HG03039 (cell line): ENCODE measurements around the gene ABRAXAS1.

Experiments
- ATAC-seq: cut with Tn5 transposase; IDR thresholded peaks from one replicate; pipeline ENCODE4 v1.9.1; 2021; ENCODE audit warnings: mild to moderate bottlenecking, moderate library complexity; ENCODE audit not compliant: unreplicated experiment

The ABRAXAS1 gene

DNA sequence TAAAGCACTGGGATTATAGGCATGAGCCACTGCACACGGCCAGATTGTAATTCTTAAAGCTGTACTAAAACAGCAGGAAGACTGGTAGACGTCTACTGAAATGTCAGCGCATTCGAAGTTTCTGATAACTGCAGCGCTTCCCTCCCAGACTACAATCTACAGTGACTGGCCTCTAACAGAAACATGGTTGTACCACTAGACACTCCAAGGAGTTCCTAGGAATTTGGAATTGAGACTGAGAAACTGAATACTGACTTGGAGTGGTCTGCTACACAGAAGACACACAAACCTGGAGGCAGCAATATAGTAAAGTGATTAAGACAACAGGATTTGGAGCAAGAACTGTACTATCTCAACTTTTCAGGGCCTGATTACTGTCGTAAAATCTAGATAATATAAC is 30.2 kb downstream of the ABRAXAS1 start:
- no peak for ATAC-seq

DNA sequence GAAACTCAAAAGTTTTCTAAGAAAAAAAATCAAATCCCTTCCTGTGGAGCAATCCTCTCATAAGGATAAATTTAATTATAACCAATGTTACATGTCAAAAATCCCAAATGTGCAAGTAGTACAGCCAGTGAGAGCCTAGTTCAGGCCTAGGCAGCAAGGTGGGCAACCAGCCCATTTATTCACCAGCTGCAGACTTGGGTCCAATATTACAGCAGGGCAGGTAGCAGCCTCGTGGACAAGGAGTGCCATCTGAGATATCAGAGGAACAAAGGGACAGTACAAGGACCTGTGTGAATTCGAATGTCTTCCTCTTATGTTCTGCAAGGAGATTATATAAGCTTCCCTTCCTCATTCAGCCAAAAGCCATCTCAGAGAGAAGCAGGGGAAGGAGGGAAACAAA is 35.9 kb downstream of the ABRAXAS1 start:
- ATAC-seq = no peak

DNA sequence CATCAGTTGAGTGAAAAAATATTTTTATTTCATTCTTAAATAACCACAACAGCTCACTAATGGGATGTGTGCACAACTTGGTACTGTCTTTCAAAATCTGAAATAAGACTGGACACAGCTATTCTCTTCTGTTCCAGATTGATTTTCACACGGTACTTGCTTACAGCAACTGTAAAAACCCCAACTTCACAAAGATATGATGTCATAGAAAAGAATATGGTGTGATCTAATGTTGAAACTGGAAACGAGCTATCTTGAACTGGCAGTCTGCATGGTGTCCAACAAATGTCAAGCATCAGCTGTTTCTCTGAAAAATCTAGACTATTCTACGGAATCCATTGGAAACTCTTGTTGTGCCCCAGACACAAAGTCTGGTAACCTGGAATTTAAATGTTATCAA is 44.0 kb downstream of the ABRAXAS1 start:
- ATAC-seq = no peak

GRCh38 chr4:83440148-83440814 is 44.6 kb downstream of the ABRAXAS1 start:
- no peak for ATAC-seq

- ATAC-seq = no peak
Observed at GRCh38 chr4:83438719-83439118, 46.2 kb downstream of the ABRAXAS1 start.

DNA sequence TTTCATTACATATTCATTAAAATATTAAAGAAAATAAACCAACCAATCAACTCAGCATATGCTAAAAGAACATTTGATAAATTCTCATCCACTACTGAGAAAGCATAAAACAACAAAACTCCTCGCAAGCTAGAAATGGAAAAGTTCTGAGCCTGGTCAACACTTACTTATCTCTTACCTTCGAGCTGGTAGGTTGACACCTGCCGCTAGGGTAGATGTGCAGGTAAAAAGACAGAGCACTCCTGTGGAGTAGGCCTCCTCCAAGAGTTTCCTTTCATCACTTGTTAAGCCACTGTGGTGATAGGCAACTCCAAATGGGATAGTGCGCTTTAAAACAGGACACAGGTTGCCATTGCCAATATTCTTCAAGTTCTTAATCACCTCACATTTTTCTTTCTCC is 48.2 kb downstream of the ABRAXAS1 start:
- no peak for ATAC-seq

DNA sequence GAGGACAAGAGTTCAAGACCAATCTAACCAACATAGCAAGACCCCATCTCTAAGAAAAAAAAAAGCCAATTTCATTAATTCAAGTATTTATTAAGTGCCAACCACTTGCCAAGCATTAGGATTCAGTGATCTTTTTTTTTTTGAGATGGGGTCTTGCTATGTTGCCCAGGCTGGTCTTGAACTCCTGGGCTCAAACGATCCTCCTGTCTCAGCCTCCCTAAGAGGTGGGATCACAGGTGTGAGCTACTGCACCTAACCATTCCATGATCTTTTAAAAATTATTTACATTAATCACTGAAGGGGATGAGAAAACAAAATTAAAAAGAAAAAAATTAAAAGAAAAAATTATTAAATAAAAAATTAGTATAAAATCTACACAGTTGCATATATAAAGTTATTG is 53.7 kb downstream of the ABRAXAS1 start:
- ATAC-seq = no peak

DNA sequence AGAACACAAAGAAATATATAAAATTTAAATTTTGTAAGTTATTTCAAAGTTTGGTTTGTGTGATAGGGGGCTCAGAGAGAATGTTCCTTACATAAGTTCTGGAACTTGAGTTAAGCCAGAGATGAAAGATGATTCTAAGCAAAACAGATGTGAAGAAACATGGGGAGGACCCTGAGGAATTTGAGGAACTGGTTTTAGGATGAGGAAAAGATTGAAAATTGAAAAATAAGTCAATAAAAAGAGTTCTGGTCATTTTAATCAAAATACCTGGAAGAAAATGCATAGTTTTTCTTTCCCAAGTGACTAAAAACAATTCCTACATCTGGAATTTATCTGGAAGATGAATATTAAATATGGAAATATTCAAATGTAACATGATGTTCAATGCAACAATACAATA is 66.7 kb downstream of the ABRAXAS1 start:
- no peak for ATAC-seq

DNA sequence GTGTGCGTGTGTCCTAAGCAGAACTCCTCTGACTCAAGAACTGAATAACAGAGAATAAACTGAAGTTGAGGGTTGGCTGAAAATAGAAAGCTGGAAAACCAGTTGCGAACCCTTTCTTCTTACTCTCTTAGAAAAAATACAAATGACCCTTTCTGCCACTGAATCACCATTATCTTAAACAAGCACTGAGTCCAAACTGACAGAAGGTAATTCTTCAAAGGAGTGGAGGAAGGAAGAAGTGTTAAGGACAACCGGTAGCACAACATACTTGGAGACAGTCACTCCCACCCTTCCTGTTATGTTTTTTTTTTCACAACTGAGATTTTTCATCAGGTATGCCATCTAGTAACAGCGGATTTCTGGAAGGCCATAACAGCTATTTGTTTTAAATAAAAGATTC is 67.3 kb downstream of the ABRAXAS1 start:
- no peak for ATAC-seq

- ATAC-seq = no peak
Observed at GRCh38 chr4:83413676-83414075, 71.2 kb downstream of the ABRAXAS1 start.
